ENCODE results near the gene SZT2.

- TF ChIP-seq PATZ1 (CRISPR knock-in tag; IDR thresholded peaks at IDR 0.05; ENCODE audit: borderline replicate concordance) (no peak), BACH2 (CRISPR knock-in tag; IDR thresholded peaks at IDR 0.05; ENCODE audit: borderline replicate concordance) (no peak), ZNF8 (CRISPR knock-in tag; IDR thresholded peaks at IDR 0.05) (no peak), ZFP30 (CRISPR knock-in tag; IDR thresholded peaks at IDR 0.05) (no peak), ARNTL (CRISPR knock-in tag; IDR thresholded peaks at IDR 0.05; ENCODE audit: borderline replicate concordance, low read depth) (no peak)
Measured at GRCh38 chr1:43455213-43455889, 65.7 kb downstream of the SZT2 start.
